GM19328 (cell line): ENCODE data around the gene OR56A1.
"Not testable (repeated sequence)": the region's sequence is repeated elsewhere in the genome, so short reads cannot be mapped to it uniquely, and the experiment has no call there.

Experiments used
- ATAC-seq: cut with Tn5 transposase; IDR thresholded peaks from one replicate; pipeline ENCODE4 v1.9.1; 2021; ENCODE audit warnings: mild to moderate bottlenecking, moderate library complexity; ENCODE audit not compliant: unreplicated experiment

OR56A1 gene

GRCh38 chr11:6030708-6031405 lies at the start of gene OR56A1:
Gene OR56A1, minus strand, starts transcription at chr11:6030758. Its CDS starts 3,066 bp downstream, at chr11:6027692.
- no peak for ATAC-seq

- no peak for ATAC-seq
Observed at GRCh38 chr11:6079463-6079862, 48.9 kb upstream of the OR56A1 start.

GRCh38 chr11:6077723-6078122 lies 47.2 kb upstream of the OR56A1 start:
- ATAC-seq, result no peak

GRCh38 chr11:6076443-6076842 lies 45.9 kb upstream of the OR56A1 start:
- not testable (repeated sequence) for ATAC-seq

- ATAC-seq, result no peak
Observed at GRCh38 chr11:6067502-6067901, 36.9 kb upstream of the OR56A1 start.

- no peak for ATAC-seq
Observed at GRCh38 chr11:6062691-6063358, 32.3 kb upstream of the OR56A1 start.

- no peak for ATAC-seq
Observed at GRCh38 chr11:6061475-6061874, 30.9 kb upstream of the OR56A1 start.

GRCh38 chr11:6057452-6057851 lies 26.9 kb upstream of the OR56A1 start:
- ATAC-seq, result no peak

GRCh38 chr11:6055569-6055968 lies 25.0 kb upstream of the OR56A1 start:
- no peak for ATAC-seq

GRCh38 chr11:6052374-6052773 lies 21.8 kb upstream of the OR56A1 start:
- no peak for ATAC-seq

GRCh38 chr11:6040874-6041273 lies 10.3 kb upstream of the OR56A1 start:
- no peak for ATAC-seq

- ATAC-seq, result no peak
Observed at GRCh38 chr11:6027501-6027900, 3.1 kb downstream of the OR56A1 start.

- no peak for ATAC-seq
Observed at GRCh38 chr11:6025056-6025455, 5.5 kb downstream of the OR56A1 start.

- ATAC-seq, result no peak
Observed at GRCh38 chr11:6022956-6023355, 7.6 kb downstream of the OR56A1 start.

GRCh38 chr11:6013042-6013441 lies 17.5 kb downstream of the OR56A1 start:
- ATAC-seq, result no peak

- no peak for ATAC-seq
Observed at GRCh38 chr11:6012035-6012668, 18.4 kb downstream of the OR56A1 start.

- ATAC-seq, result no peak
Observed at GRCh38 chr11:6006846-6007245, 23.7 kb downstream of the OR56A1 start, which contains the start of gene OR56A4. Gene OR56A4, minus strand, starts transcription at chr11:6006946. Its CDS starts 3,954 bp downstream, at chr11:6002992.

- no peak for ATAC-seq
Observed at GRCh38 chr11:6006395-6006794, 24.2 kb downstream of the OR56A1 start.

- ATAC-seq, result no peak
Observed at GRCh38 chr11:6002202-6002699, 28.3 kb downstream of the OR56A1 start.

- ATAC-seq, result no peak
Observed at GRCh38 chr11:5994791-5995190, 35.8 kb downstream of the OR56A1 start.

GRCh38 chr11:5992604-5993251 lies 37.8 kb downstream of the OR56A1 start:
- no peak for ATAC-seq
